Upper lobe of right lung (tissue), 1 donor: Measurements from ENCODE around the gene CBFA2T3. TPM values are rescaled to one million over a fixed set of nuclear protein-coding genes. Genes with fewer than 3 reads are reported as not detected.

Source experiments
- ATAC-seq: fragments of 200-7000 bp; cut with Tn5 transposase; one replicate; pipeline ENCODE4 v1.9.1; 2020; ENCODE audit warnings: mild to moderate bottlenecking, moderate library complexity
- DNase-seq: peaks from one replicate; pipeline ENCODE4 v3.0.0-alpha.2; 2020
- H3K27ac ChIP-seq: fragments of 200-600 bp; one replicate; pipeline ENCODE4 v1.8.0; 2022
- H3K27me3 ChIP-seq: fragments of 200-600 bp; one replicate; pipeline ENCODE4 v1.8.0; 2022; ENCODE audit warnings: mild to moderate bottlenecking
- H3K36me3 ChIP-seq: fragments of 200-600 bp; one replicate; pipeline ENCODE4 v1.8.0; 2022
- H3K4me1 ChIP-seq: fragments of 200-600 bp; one replicate; pipeline ENCODE4 v1.8.0; 2022
- H3K4me3 ChIP-seq: fragments of 200-600 bp; one replicate; pipeline ENCODE4 v1.8.0; 2022; ENCODE audit warnings: mild to moderate bottlenecking
- H3K9me3 ChIP-seq: fragments of 200-600 bp; one replicate; pipeline ENCODE4 v1.8.0; 2022
- intact Hi-C: fragments of 100-400 bp; cut with DNase I; formaldehyde crosslinking; loops from one replicate; pipeline ENCODE4 v1.11.0; 2022
- total RNA-seq: library from RNA; stranded (reverse); fragmentation: NEBNext Ultra II Directional; extraction: Animal tissue kit (Norgen Biotek cat#: 25700); gene quantifications from one replicate; pipeline ENCODE4 v1.2.1, GENCODE V29; 2021
- TF ChIP-seq, protein P1 (sequence below): fragments of 200-600 bp; IDR thresholded peaks from one replicate; pipeline ENCODE4 v1.8.0; 2022; ENCODE audit warnings: antibody characterized with exemption
- donor health status: DM: no; HTN: yes; CAD: no; lungs with severe emphysema.

Gene CBFA2T3
- total RNA-seq, 1 donor from 2014 or later, result 19.0 TPM

DNA sequence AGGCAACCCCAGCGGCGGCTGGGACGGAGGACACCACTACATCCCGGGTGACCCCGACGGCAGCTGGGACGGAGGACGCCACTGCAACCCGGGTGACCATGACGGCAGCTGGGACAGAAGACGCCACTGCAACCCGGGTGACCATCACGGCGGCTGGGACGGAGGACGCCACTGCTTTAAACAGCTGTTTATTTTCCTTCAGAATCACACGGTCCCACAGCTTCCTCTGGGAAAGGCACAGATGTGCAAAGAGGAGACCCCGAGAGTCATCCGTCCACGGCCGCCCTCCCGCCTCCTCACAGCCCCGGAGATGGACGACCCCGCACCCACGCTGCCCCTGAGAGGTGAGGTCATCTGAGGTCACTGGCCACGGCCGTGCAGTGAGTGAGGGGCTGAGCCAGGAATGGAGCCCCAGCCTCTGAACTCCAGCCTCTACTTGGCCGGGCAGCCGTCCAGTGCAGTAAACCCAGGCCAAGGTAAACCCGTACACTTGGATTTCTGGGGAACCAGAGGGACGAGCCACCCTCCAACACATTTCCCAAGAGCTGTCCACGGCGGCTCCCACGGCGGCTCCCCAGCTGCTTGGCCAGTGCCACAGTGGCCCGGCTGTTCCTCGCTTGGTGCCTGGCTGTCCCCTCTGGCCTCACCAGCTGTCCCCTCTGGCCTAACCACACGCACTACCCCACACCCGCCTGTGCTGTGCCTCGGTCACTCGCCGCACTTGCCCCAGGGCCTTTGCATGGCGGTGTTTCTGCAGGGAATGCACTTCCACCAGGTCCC, 67.4 kb downstream of the CBFA2T3 start:
- intact Hi-C loops, result no loop called here

GRCh38 chr16:88908307-88908706, 68.7 kb downstream of the CBFA2T3 start:
- TF ChIP-seq, protein P1, sequence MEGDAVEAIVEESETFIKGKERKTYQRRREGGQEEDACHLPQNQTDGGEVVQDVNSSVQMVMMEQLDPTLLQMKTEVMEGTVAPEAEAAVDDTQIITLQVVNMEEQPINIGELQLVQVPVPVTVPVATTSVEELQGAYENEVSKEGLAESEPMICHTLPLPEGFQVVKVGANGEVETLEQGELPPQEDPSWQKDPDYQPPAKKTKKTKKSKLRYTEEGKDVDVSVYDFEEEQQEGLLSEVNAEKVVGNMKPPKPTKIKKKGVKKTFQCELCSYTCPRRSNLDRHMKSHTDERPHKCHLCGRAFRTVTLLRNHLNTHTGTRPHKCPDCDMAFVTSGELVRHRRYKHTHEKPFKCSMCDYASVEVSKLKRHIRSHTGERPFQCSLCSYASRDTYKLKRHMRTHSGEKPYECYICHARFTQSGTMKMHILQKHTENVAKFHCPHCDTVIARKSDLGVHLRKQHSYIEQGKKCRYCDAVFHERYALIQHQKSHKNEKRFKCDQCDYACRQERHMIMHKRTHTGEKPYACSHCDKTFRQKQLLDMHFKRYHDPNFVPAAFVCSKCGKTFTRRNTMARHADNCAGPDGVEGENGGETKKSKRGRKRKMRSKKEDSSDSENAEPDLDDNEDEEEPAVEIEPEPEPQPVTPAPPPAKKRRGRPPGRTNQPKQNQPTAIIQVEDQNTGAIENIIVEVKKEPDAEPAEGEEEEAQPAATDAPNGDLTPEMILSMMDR, result no peak
- intact Hi-C loops, result no loop called here
- DNase-seq (no peak), ATAC-seq (no peak)
- Histone ChIP-seq H3K27me3 (no peaks in the 10 kb centered on the region), H3K27ac (peak overlapping the region; percentile 36), H3K4me1 (peaks cover 11% of the 10 kb centered on the region), H3K4me3 (no peak overlapping the region), H3K36me3 (no peaks in the 10 kb centered on the region), H3K9me3 (no peaks in the 10 kb centered on the region)

More for the DNA sequence above, 67.4 kb downstream of the CBFA2T3 start:
- ATAC-seq, result no peak
- no peaks in the 10 kb centered on the region for H3K36me3 ChIP-seq
- DNase-seq, result no peak
- no peaks in the 10 kb centered on the region for H3K27me3 ChIP-seq
- H3K9me3 ChIP-seq, result no peaks in the 10 kb centered on the region
- no peak overlapping the region for H3K4me3 ChIP-seq
- no peak overlapping the region for H3K27ac ChIP-seq
- H3K4me1 ChIP-seq, result peaks cover 11% of the 10 kb centered on the region
- TF ChIP-seq, protein P1, result no peak

- TF ChIP-seq, protein P1, result no peak
- Histone ChIP-seq H3K36me3 (no peaks in the 10 kb centered on the region), H3K27ac (no peak overlapping the region), H3K27me3 (no peaks in the 10 kb centered on the region), H3K9me3 (no peaks in the 10 kb centered on the region), H3K4me1 (peaks cover 11% of the 10 kb centered on the region), H3K4me3 (no peak overlapping the region)
- intact Hi-C loops, result no loop called here
- no peak for DNase-seq
- ATAC-seq, result no peak
Measured at GRCh38 chr16:88907768-88908167, 69.2 kb downstream of the CBFA2T3 start.

- no peaks in the 10 kb centered on the region for H3K36me3 ChIP-seq
- intact Hi-C loops, result no loop called here
- H3K4me3 ChIP-seq, result no peak overlapping the region
- DNase-seq, result no peak
- peaks cover 11% of the 10 kb centered on the region for H3K4me1 ChIP-seq
- H3K27me3 ChIP-seq, result no peaks in the 10 kb centered on the region
- H3K9me3 ChIP-seq, result no peaks in the 10 kb centered on the region
- no peak for ATAC-seq
- TF ChIP-seq, protein P1, result no peak
- H3K27ac ChIP-seq, result no peak overlapping the region
Measured at GRCh38 chr16:88906535-88907105, 70.4 kb downstream of the CBFA2T3 start.

- Histone ChIP-seq H3K36me3 (peaks cover 3% of the 10 kb centered on the region), H3K27me3 (no peaks in the 10 kb centered on the region), H3K4me1 (peaks cover 9% of the 10 kb centered on the region), H3K4me3 (no peak overlapping the region), H3K9me3 (no peaks in the 10 kb centered on the region), H3K27ac (no peak overlapping the region)
- DNase-seq, result no peak
- intact Hi-C loops, result no loop called here
- TF ChIP-seq, protein P1, result no peak
- ATAC-seq, result no peak
Measured at GRCh38 chr16:88906020-88906419, 71.0 kb downstream of the CBFA2T3 start.
